ENCODE measurements around the gene PCMTD2. TPM values are rescaled to one million over a fixed set of nuclear protein-coding genes. Genes with fewer than 3 reads are reported as not detected.

The PCMTD2 gene
- total and polyA plus RNA-seq, 2 experiments from 2014 or later = 37.7 to 79.2 TPM

DNA sequence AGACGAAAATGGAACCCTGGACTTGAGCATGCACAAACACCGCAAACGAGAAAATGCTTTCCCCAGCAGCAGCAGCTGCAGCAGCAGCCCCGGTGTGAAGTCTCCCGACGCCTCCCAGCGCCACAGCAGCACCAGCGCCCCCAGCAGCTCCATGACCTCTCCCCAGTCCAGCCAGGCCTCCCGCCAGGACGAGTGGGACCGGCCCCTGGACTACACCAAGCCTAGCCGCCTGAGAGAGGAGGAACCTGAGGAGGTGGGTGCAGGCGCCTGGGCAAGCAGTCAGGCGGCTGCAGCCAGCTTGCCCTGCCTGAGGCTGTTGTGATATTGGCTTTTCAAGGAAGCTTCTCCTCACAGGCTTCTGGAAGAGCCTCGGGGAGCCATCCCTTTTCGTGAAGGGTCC, 35.8 kb upstream of the PCMTD2 start:
- Histone ChIP-seq H3K27me3 (no peaks in the 10 kb centered on the region), H3K27ac (no peak overlapping the region), H3K36me3 (replicated peaks; ENCODE audit: insufficient read depth, low read depth) (no peaks in the 10 kb centered on the region), H3K4me1 (ENCODE audit: insufficient read depth) (peaks cover 32% of the 10 kb centered on the region), H3K79me2 (no peaks in the 10 kb centered on the region), H4K20me1 (ENCODE audit: insufficient read depth, poor library complexity, severe bottlenecking) (no peaks in the 10 kb centered on the region), H3K4me3 (no peak overlapping the region), H2AFZ (no peak overlapping the region), H3K4me2 (no peak overlapping the region), H3K9me2 (replicated peaks; ENCODE audit: insufficient read depth) (no peaks in the 10 kb centered on the region), H3K9me3 (ENCODE audit: low read depth) (no peaks in the 10 kb centered on the region)
- DNase-seq (ENCODE audit: low spot score) = peak; percentile 34
- WGBS (ENCODE audit: low lambda C conversion rate, missing lambda C conversion rate) = 82% methylated on average over 16 of the region's 16 CpGs
- TF ChIP-seq, protein P1, sequence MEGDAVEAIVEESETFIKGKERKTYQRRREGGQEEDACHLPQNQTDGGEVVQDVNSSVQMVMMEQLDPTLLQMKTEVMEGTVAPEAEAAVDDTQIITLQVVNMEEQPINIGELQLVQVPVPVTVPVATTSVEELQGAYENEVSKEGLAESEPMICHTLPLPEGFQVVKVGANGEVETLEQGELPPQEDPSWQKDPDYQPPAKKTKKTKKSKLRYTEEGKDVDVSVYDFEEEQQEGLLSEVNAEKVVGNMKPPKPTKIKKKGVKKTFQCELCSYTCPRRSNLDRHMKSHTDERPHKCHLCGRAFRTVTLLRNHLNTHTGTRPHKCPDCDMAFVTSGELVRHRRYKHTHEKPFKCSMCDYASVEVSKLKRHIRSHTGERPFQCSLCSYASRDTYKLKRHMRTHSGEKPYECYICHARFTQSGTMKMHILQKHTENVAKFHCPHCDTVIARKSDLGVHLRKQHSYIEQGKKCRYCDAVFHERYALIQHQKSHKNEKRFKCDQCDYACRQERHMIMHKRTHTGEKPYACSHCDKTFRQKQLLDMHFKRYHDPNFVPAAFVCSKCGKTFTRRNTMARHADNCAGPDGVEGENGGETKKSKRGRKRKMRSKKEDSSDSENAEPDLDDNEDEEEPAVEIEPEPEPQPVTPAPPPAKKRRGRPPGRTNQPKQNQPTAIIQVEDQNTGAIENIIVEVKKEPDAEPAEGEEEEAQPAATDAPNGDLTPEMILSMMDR (IDR thresholded peaks at IDR 0.05; ENCODE audit: poor library complexity) = no peak
- TF ChIP-seq EZH2phosphoT487 (IDR thresholded peaks at IDR 0.05; ENCODE audit: low read depth, severe bottlenecking, unreplicated experiment) = no peak
- TF ChIP-seq EZH2 (IDR thresholded peaks at IDR 0.05; ENCODE audit: borderline replicate concordance) = no peak

DNA sequence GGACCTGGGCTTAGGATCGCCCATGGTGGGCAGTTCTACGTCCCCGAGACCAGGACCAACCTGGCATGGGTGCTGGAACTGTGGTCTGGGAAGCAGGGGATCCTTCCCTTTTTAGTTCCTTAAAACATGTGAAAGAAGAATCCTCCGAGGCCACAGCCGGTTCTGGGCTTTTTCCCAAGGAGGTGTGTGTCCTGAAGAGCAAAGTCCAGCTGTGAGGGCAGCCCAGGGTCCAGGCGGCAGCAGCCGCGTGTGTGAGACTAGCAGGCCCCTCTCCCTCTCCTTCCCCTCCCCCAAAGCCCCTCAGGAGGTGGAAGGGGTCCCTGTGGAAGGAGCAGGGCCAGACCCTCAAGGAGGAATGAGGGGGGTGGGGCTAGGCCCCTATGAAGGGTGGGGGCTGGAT, 35.1 kb upstream of the PCMTD2 start:
- DNase-seq (ENCODE audit: low spot score) = peak; percentile 50
- Histone ChIP-seq H3K9me3 (ENCODE audit: low read depth) (no peaks in the 10 kb centered on the region), H3K36me3 (replicated peaks; ENCODE audit: insufficient read depth, low read depth) (no peaks in the 10 kb centered on the region), H3K4me2 (no peak overlapping the region), H3K27ac (peak overlapping the region; percentile 60), H3K27me3 (no peaks in the 10 kb centered on the region), H3K9me2 (replicated peaks; ENCODE audit: insufficient read depth) (no peaks in the 10 kb centered on the region), H3K4me3 (no peak overlapping the region), H3K79me2 (no peaks in the 10 kb centered on the region), H4K20me1 (ENCODE audit: insufficient read depth, poor library complexity, severe bottlenecking) (no peaks in the 10 kb centered on the region), H3K4me1 (ENCODE audit: insufficient read depth) (peaks cover 36% of the 10 kb centered on the region), H2AFZ (no peak overlapping the region)
- 55% methylated on average over 7 of the region's 8 CpGs for WGBS (ENCODE audit: low lambda C conversion rate, missing lambda C conversion rate)
- TF ChIP-seq, protein P1 (IDR thresholded peaks at IDR 0.05; ENCODE audit: poor library complexity) = no peak
- TF ChIP-seq EZH2 (IDR thresholded peaks at IDR 0.05; ENCODE audit: borderline replicate concordance) (no peak), EZH2phosphoT487 (IDR thresholded peaks at IDR 0.05; ENCODE audit: low read depth, severe bottlenecking, unreplicated experiment) (no peak)

DNA sequence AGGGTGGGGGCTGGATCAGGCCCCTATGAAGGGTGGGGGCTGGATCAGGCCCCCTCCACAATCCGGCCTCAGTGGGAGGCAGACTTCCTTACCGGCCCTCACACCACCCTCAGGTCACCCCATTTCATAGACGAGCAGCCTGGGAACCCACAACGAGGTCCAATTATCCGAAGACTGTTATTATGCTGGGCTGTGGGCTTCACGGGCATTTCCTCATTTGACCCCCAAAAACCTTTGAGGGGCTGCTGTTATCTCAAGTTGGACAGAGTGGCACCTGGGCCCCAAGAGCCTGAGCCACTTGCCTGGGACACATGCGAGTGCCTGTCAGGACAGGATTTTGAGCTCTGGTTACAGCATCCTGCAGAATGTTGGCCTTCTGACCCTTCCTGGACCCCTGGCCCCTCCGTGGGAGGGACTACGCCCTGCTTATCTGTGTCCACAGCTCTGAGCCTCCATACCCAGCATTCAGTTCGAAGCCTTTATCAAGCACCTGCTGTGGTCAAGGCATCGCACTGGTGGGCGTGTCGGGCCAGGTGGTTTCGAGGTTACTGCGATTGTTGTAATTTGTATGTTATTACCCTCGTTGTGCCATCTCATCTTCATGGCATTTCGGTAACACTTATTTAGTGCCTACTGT, 34.5 kb upstream of the PCMTD2 start:
- Histone ChIP-seq H3K36me3 (replicated peaks; ENCODE audit: insufficient read depth, low read depth) (no peaks in the 10 kb centered on the region), H3K4me1 (ENCODE audit: insufficient read depth) (peaks cover 36% of the 10 kb centered on the region), H3K27me3 (no peaks in the 10 kb centered on the region), H3K9me2 (replicated peaks; ENCODE audit: insufficient read depth) (no peaks in the 10 kb centered on the region), H2AFZ (no peak overlapping the region), H4K20me1 (ENCODE audit: insufficient read depth, poor library complexity, severe bottlenecking) (no peaks in the 10 kb centered on the region), H3K79me2 (no peaks in the 10 kb centered on the region), H3K9me3 (ENCODE audit: low read depth) (no peaks in the 10 kb centered on the region), H3K27ac (peak overlapping the region; percentile 60), H3K4me3 (no peak overlapping the region), H3K4me2 (no peak overlapping the region)
- TF ChIP-seq, protein P1 (IDR thresholded peaks at IDR 0.05; ENCODE audit: poor library complexity) = no peak
- TF ChIP-seq EZH2phosphoT487 (IDR thresholded peaks at IDR 0.05; ENCODE audit: low read depth, severe bottlenecking, unreplicated experiment) (no peak), EZH2 (IDR thresholded peaks at IDR 0.05; ENCODE audit: borderline replicate concordance) (no peak)
- 71% methylated on average over 17 of the region's 17 CpGs for WGBS (ENCODE audit: low lambda C conversion rate, missing lambda C conversion rate)
- DNase-seq (ENCODE audit: low spot score) = peak; percentile 54

Data from hepatocyte (in vitro differentiated cells).